Measurements from ENCODE around the gene TMEM98.
"Not testable (repeated sequence)": the region's sequence is repeated elsewhere in the genome, so short reads cannot be mapped to it uniquely, and the experiment has no call there.

The TMEM98 gene

GRCh38 chr17:32987868-32988267, 59.9 kb downstream of the TMEM98 start:
- not testable (repeated sequence) for DNase-seq

GRCh38 chr17:32988481-32989101, 60.6 kb downstream of the TMEM98 start:
- DNase-seq, result no peak

GRCh38 chr17:32992321-32993033, 64.5 kb downstream of the TMEM98 start:
- DNase-seq, result no peak

GRCh38 chr17:32993977-32994376, 66.0 kb downstream of the TMEM98 start:
- no peak for DNase-seq

Data from NCI-H526 (cell line).